ENCODE results near the gene KIF1A. TPM values are rescaled to one million over a fixed set of nuclear protein-coding genes. Genes with fewer than 3 reads are reported as not detected.

The KIF1A gene
- total RNA-seq, 3 donors from 2014 or later: 1.5 to 17.2 (median 1.9) TPM

GRCh38 chr2:240736281-240737250 lies 83.5 kb downstream of the KIF1A start:
- Histone ChIP-seq H3K4me1 (ENCODE audit: low read depth) (no peaks in the 10 kb centered on the region), H3K36me3 (ENCODE audit: low read depth) (no peaks in the 10 kb centered on the region), H3K4me3 (no peak overlapping the region), H3K9me3 (no peaks in the 10 kb centered on the region)
- no peak for TF ChIP-seq CTCF (IDR thresholded peaks at IDR 0.05)
- DNase-seq: no peak
- ATAC-seq: no peak
- intact Hi-C loops (cut with DNase I, micrococcal nuclease): no loop called here

DNA sequence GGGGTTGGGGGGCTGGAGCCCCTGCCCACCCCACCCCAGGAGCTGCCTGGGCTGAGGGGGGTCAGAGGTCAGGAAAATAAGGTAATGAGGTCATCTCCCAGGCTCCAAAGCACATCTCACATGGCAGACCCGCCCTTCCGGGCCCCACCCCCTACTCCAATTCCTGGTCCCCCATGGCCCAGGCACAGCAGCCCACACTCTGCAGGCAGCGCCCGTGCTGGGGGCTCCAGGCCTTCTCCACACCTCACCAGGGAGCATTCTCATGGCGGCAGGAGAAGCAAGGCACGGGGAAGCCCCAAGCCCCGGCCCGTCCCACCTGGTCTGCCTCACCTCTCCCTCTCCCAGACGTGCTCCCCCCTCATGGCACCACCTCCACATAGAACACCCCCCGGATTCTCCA lies 84.5 kb downstream of the KIF1A start:
- no peaks in the 10 kb centered on the region for H3K9me3 ChIP-seq
- TF ChIP-seq CTCF (IDR thresholded peaks at IDR 0.05): no peak
- no peak for DNase-seq
- ATAC-seq: no peak
- H3K4me3 ChIP-seq: no peak overlapping the region
- H3K36me3 ChIP-seq (ENCODE audit: low read depth): no peaks in the 10 kb centered on the region
- H3K4me1 ChIP-seq (ENCODE audit: low read depth): no peaks in the 10 kb centered on the region
- intact Hi-C loops (cut with DNase I, micrococcal nuclease): no loop called here

DNA sequence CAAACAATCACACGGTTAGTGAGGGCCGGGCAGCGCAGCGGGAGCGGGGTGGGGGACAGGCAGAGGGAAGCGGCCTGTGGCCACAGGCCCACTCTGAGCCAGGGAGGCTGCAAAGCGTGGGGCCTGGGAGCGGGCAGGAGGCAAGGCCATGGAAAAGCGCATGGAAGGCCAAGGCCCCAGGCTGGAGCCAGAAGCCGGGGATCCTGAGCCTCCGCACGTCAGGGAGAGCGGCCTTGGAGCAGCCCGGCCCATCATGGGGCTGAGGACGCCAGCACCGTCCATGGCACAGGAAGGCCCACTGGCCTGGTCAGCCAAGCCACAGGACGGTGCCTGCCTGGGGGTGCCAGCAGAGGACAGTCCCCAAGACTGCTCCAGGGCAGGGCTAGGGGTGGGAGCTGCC lies 85.3 kb downstream of the KIF1A start:
- DNase-seq (no peak), ATAC-seq (no peak)
- Histone ChIP-seq H3K4me1 (ENCODE audit: low read depth) (no peaks in the 10 kb centered on the region), H3K9me3 (no peaks in the 10 kb centered on the region), H3K36me3 (ENCODE audit: low read depth) (no peaks in the 10 kb centered on the region), H3K4me3 (no peak overlapping the region)
- TF ChIP-seq CTCF (IDR thresholded peaks at IDR 0.05): no peak
- intact Hi-C loops (cut with DNase I, micrococcal nuclease): no loop called here

DNA sequence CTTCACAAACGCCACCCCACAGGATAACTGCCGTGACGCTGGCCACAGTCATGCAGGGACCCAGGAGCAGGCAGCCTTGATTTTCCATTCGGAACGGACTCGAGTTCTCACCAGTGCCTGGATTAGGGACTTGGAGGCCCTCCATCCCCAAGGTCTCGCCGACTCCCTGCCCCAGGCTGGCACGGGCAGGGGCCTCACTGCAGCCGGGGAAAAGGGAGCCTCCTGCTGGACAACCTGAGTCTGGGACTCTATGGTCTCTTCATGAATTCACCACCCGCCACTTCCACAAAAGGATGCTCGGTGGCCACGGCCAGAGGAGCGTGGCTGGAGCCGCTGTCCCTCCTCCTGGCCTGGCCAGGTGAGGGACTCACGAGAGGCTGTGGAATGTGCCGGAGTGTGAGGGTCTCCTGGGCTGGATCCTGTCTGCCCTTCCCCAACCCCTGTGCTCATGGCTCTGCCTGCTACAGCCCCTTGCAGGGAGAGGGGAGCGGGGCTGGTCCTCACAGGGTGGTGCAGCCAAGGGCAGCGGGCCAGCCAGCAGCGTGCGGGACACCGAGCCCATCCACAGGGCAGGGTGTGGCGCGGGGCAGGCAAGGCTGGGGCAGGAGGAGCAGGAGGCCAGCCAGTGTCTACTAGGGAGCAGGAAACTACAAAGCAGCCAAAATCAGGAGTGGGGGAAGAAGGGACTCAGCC lies 86.1 kb downstream of the KIF1A start:
- Histone ChIP-seq H3K4me3 (no peak overlapping the region), H3K36me3 (ENCODE audit: low read depth) (no peaks in the 10 kb centered on the region), H3K9me3 (no peaks in the 10 kb centered on the region), H3K4me1 (ENCODE audit: low read depth) (no peaks in the 10 kb centered on the region)
- intact Hi-C loops (cut with DNase I, micrococcal nuclease): no loop called here
- TF ChIP-seq CTCF (IDR thresholded peaks at IDR 0.05): no peak
- no peak for DNase-seq
- ATAC-seq: peak; percentile 44

GRCh38 chr2:240732911-240733622 lies 87.0 kb downstream of the KIF1A start:
- no peak for ATAC-seq
- TF ChIP-seq CTCF (IDR thresholded peaks at IDR 0.05): no peak
- no peak overlapping the region for H3K4me3 ChIP-seq
- H3K4me1 ChIP-seq (ENCODE audit: low read depth): no peaks in the 10 kb centered on the region
- no peaks in the 10 kb centered on the region for H3K9me3 ChIP-seq
- DNase-seq: no peak
- H3K36me3 ChIP-seq (ENCODE audit: low read depth): no peaks in the 10 kb centered on the region
- intact Hi-C loops (cut with DNase I, micrococcal nuclease): no loop called here
